HEK293T (cell line): Measurements from ENCODE around the gene PYHIN1.

Source experiments
- ARNT ChIP-seq: fragments of 450-650 bp; IDR thresholded peaks from 2 replicates; pipeline ENCODE4 v1.6.1; 2017; ENCODE audit warnings: mild to moderate bottlenecking
- BHLHE40 ChIP-seq: fragments of 450-650 bp; IDR thresholded peaks from 2 replicates; pipeline ENCODE4 v1.6.1; 2016; ENCODE audit warnings: mild to moderate bottlenecking, moderate library complexity, borderline replicate concordance
- CTBP1 ChIP-seq: fragments of 450-650 bp; IDR thresholded peaks from 2 replicates; pipeline ENCODE4 v1.6.1; 2016; ENCODE audit warnings: borderline replicate concordance
- ELF4 ChIP-seq: fragments of 450-650 bp; IDR thresholded peaks from 2 replicates; pipeline ENCODE4 v1.6.1; 2017; ENCODE audit warnings: antibody characterized with exemption
- FOXA1 ChIP-seq: fragments of 450-650 bp; IDR thresholded peaks from 2 replicates; pipeline ENCODE4 v1.6.1; 2016; ENCODE audit warnings: mild to moderate bottlenecking
- FOXK2 ChIP-seq: fragments of 450-650 bp; IDR thresholded peaks from 2 replicates; pipeline ENCODE4 v1.6.1; 2016; ENCODE audit warnings: mild to moderate bottlenecking
- HDGF ChIP-seq: fragments of 450-650 bp; IDR thresholded peaks from 2 replicates; pipeline ENCODE4 v1.6.1; 2017; ENCODE audit warnings: antibody characterized with exemption, borderline replicate concordance
- NFRKB ChIP-seq: fragments of 450-650 bp; IDR thresholded peaks from 2 replicates; pipeline ENCODE4 v1.6.1; 2016; ENCODE audit warnings: mild to moderate bottlenecking, moderate library complexity
- PKNOX1 ChIP-seq: fragments of 450-650 bp; IDR thresholded peaks from 2 replicates; pipeline ENCODE4 v1.6.1; 2016
- SP1 ChIP-seq: fragments of 450-650 bp; IDR thresholded peaks from 2 replicates; pipeline ENCODE4 v1.6.1; 2017
- SUZ12 ChIP-seq: fragments of 450-650 bp; IDR thresholded peaks from 2 replicates; pipeline ENCODE4 v1.6.1; 2016; ENCODE audit warnings: mild to moderate bottlenecking
- TARDBP ChIP-seq: fragments of 450-650 bp; IDR thresholded peaks from 2 replicates; pipeline ENCODE4 v1.6.1; 2016

GRCh38 chr1:158945061-158945460 lies 13.7 kb downstream of the PYHIN1 start:
- TF ChIP-seq SP1 = no peak
- TF ChIP-seq PKNOX1 = no peak
- no peak for TF ChIP-seq FOXA1
- TF ChIP-seq FOXK2 = no peak
- TF ChIP-seq BHLHE40 = no peak
- TF ChIP-seq ARNT = no peak
- TF ChIP-seq HDGF = no peak
- no peak for TF ChIP-seq TARDBP
- no peak for TF ChIP-seq ELF4
- no peak for TF ChIP-seq SUZ12
- no peak for TF ChIP-seq NFRKB
- TF ChIP-seq CTBP1 = no peak
